Measurements from ENCODE around the gene ID1. TPM values are rescaled to one million over a fixed set of nuclear protein-coding genes. Genes with fewer than 3 reads are reported as not detected.
A peak's percentile ranks its signal among the peaks of the same experiment; 100 is the strongest.

ID1 gene
- total and polyA plus RNA-seq, 2 of the 13 experiments (the other 11 are each of a cell fraction or from before 2014, with no cell fraction given) = 320 to 419 TPM

GRCh38 chr20:31606804-31607639, 1.9 kb downstream of the ID1 start (continued):
- TF ChIP-seq ZBTB20 (CRISPR knock-in tag; IDR thresholded peaks at IDR 0.05; ENCODE audit: borderline replicate concordance, low read depth) (peak; percentile 68; the same call in 1 of the 2 replicates), NFE2L2 (IDR thresholded peaks at IDR 0.05; ENCODE audit: low read length) (peak; percentile 17; the same call in 1 of the 2 replicates), SIN3A (IDR thresholded peaks at IDR 0.05; ENCODE audit: borderline replicate concordance, low read depth, low read length) (peak; percentile 90), ZKSCAN8 (CRISPR knock-in tag; IDR thresholded peaks at IDR 0.05; ENCODE audit: borderline replicate concordance) (peak; percentile 90), CBX1 (IDR thresholded peaks at IDR 0.05; ENCODE audit: low read depth) (no peak), ZMAT5 (CRISPR knock-in tag; IDR thresholded peaks at IDR 0.05; ENCODE audit: borderline replicate concordance, low read depth) (no peak), KLF9 (CRISPR knock-in tag; IDR thresholded peaks at IDR 0.05; ENCODE audit: low read depth) (no peak), HDAC6 (IDR thresholded peaks at IDR 0.05; ENCODE audit: low read depth, low read length) (peak; percentile 84), SAP130 (CRISPR knock-in tag; IDR thresholded peaks at IDR 0.05; ENCODE audit: low read depth) (peak; percentile 94), ZNF547 (CRISPR knock-in tag; IDR thresholded peaks at IDR 0.05) (peak; percentile 62; the same call in 1 of the 2 replicates), CSRNP1 (CRISPR knock-in tag; IDR thresholded peaks at IDR 0.05) (peak; percentile 44), KDM2A (CRISPR knock-in tag; IDR thresholded peaks at IDR 0.05; ENCODE audit: borderline replicate concordance, low read depth) (peak; percentile 58; the same call in 1 of the 2 replicates), FOXK2 (IDR thresholded peaks at IDR 0.05) (peak; percentile 78), RFX1 (IDR thresholded peaks at IDR 0.05) (no peak), MLLT10 (CRISPR knock-in tag; IDR thresholded peaks at IDR 0.05) (no peak), ZNF350 (CRISPR knock-in tag; IDR thresholded peaks at IDR 0.05; ENCODE audit: borderline replicate concordance, low read depth) (peak; percentile 84)
- TF ChIP-seq, protein P1, sequence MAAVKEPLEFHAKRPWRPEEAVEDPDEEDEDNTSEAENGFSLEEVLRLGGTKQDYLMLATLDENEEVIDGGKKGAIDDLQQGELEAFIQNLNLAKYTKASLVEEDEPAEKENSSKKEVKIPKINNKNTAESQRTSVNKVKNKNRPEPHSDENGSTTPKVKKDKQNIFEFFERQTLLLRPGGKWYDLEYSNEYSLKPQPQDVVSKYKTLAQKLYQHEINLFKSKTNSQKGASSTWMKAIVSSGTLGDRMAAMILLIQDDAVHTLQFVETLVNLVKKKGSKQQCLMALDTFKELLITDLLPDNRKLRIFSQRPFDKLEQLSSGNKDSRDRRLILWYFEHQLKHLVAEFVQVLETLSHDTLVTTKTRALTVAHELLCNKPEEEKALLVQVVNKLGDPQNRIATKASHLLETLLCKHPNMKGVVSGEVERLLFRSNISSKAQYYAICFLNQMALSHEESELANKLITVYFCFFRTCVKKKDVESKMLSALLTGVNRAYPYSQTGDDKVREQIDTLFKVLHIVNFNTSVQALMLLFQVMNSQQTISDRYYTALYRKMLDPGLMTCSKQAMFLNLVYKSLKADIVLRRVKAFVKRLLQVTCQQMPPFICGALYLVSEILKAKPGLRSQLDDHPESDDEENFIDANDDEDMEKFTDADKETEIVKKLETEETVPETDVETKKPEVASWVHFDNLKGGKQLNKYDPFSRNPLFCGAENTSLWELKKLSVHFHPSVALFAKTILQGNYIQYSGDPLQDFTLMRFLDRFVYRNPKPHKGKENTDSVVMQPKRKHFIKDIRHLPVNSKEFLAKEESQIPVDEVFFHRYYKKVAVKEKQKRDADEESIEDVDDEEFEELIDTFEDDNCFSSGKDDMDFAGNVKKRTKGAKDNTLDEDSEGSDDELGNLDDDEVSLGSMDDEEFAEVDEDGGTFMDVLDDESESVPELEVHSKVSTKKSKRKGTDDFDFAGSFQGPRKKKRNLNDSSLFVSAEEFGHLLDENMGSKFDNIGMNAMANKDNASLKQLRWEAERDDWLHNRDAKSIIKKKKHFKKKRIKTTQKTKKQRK (IDR thresholded peaks at IDR 0.05; ENCODE audit: low read length) = no peak
- TF ChIP-seq, protein P2, sequence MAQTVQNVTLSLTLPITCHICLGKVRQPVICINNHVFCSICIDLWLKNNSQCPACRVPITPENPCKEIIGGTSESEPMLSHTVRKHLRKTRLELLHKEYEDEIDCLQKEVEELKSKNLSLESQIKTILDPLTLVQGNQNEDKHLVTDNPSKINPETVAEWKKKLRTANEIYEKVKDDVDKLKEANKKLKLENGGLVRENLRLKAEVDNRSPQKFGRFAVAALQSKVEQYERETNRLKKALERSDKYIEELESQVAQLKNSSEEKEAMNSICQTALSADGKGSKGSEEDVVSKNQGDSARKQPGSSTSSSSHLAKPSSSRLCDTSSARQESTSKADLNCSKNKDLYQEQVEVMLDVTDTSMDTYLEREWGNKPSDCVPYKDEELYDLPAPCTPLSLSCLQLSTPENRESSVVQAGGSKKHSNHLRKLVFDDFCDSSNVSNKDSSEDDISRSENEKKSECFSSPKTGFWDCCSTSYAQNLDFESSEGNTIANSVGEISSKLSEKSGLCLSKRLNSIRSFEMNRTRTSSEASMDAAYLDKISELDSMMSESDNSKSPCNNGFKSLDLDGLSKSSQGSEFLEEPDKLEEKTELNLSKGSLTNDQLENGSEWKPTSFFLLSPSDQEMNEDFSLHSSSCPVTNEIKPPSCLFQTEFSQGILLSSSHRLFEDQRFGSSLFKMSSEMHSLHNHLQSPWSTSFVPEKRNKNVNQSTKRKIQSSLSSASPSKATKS (CRISPR knock-in tag; IDR thresholded peaks at IDR 0.05) = 0 out of 2 replicates have a peak, but pooled peaks have one; percentile 40

Measured in HepG2 (cell line).